Measurements from ENCODE around the gene SERTAD1.

DNA sequence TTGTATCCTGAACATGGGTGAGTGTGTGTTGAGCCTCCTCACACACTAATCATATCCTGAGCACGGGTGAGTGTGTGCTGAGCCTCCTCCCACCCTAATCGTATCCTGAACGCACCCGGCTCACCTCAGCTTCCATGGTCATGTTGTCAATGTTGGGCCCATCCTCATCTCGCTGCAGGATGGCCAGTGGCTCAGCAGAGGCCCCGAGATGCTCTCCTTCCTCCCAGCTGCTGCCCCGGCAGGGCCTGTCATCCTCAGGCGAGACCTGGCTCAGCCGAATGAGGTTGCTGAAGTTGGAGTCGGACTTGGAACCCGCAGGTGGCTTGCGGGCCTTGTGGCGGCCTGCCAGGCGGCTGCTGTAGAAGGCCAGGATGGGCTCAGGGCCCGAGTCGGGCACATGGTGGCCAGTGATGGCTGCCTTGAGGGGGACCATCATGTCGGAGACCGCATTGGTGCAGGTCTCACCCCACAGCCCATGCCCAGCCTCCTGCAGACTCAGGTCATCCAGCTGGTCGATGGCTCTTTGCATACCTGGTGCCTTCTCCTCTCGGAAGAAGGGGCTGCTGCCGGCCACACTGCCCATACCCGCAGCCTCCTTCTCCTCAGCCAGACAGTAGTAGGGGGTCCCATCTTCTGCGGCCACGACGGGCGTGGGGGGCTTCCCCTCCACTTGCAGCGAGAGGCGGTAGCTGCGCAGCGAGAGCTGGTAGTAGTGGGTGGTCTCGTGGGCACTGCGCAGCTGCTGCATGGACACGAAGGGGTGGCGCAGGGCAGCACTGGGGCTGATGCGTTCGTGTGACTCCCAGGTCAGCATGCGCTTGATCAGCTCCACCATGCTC, 45.4 kb downstream of the SERTAD1 start:
- TF ChIP-seq CTCF (IDR thresholded peaks at IDR 0.05; ENCODE audit: low read depth, low read length) (no peak), POLR2A (IDR thresholded peaks at IDR 0.05; ENCODE audit: extremely low read depth, insufficient read length) (no peak), MYC (IDR thresholded peaks at IDR 0.05; ENCODE audit: low read depth, low read length) (no peak)

All from NB4 (cell line).